ENCODE data around the gene OTX2.

OTX2 gene

DNA sequence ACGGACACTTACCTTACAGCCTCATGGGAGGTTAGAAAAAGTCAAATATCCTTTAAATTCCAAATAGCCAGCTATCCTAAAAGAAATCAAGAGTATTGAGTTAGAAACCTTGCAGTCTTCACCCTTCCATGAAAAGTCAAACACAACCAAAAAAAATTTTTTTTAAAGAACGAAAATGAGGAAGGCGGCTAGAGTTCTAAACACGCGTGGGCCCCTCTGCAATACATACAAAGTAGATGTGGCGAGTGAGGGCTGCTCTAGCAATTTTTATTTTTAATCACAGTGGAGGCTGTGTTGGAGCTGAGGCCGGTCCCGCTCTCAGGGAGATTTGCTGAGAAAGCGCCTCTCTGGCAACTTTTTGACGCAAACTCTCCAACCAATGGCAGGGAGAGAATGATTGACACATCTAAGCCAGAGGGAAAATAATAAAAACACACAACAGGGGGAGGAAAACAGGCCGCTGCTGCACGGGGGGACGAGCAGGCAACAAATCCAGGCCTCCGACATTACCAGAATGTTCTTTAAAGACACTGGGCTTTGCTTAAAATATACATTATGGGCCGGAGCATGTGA lies at the start of gene OTX2:
Gene OTX2, minus strand, starts transcription at position 333 of the 573 bp plus-strand sequence. CDS start 5,023 bp downstream, outside the sequence.
- no peak for DNase-seq (ENCODE audit: low read depth)

DNA sequence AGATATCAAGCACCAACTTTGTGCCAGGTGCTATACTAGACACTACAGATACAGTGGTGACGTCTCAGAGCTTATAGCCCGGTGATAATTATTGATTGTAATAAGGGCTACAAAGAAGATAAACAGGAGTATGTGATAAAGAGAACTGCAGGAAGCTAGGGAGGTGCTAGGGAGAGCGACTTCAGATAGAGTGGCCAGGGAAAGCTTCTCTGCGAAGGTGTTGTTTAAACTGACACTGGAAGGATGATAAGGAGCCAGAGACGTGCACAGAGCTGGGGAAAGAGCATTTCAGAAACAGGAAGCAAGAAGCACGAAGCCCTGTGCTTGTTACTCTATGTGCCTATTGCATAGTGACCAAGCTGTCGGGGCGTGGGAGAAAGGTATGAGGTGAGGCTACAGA lies 48.1 kb upstream of the OTX2 start:
- no peak for DNase-seq (ENCODE audit: low read depth)

DNA sequence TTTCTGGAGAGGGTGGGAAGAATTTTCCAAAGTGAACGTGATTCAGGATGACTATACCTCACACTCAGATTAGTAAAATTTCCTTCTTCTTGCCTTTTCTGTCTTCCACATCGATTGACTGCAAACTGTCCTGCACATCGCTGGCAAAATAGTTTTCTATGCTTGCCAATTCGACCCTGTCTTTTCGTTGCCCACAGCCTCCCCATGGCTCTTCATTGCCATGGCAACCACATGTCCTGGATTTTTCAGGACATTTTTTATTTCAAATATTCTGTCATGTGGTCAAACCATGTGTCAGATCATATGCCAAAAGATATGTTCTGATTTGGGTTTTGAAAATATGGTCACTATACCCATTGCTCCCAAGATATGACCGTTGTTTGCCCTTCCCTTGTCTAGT lies 46.9 kb upstream of the OTX2 start:
- DNase-seq (ENCODE audit: low read depth) = no peak

DNA sequence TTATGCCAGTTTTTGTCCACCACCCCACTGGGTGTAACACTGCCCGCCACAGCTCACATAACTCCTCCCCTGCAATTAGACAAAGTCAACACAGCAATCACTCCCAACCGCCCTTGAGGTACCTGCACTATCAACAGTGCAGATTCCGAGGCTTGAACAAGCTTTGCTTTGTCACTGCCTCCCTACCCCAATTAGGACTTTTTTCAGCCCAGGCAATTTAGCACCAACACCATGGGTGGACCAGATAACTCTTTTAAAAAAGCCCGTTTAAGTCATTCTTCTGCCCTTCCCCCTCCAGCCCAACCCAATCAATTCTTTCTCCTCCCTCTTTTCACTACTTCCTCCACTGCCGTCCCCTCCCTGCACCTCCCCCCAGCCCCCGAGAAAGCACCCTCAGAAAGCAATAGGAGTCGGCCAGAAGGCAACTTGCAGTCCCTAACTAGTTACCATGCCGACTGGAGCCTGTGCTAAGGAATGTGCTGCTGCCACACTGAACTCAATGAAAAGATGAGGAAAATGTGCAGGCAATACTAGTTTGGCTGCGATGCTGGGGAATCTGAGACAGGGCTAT lies 45.7 kb upstream of the OTX2 start:
- no peak for DNase-seq (ENCODE audit: low read depth)

DNA sequence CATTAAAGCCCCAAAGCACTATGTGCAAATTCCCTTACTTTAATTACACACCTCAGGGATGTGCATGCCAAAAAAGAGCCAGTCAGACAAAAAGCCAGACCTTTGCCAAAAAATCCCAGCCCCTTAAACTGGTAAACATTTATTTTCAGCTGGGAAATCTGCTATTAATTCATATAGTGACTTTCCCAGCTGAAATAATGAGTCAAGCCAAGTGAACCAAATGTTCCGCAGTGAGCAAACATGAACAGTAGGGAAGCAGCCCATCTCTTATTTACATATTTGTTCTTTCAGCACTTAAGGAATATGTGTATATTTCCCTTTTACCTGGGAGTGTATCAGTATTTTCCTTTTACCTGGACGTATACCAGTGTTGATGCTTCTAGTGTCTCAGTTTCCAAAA lies 44.0 kb upstream of the OTX2 start:
- DNase-seq (ENCODE audit: low read depth) = no peak

DNA sequence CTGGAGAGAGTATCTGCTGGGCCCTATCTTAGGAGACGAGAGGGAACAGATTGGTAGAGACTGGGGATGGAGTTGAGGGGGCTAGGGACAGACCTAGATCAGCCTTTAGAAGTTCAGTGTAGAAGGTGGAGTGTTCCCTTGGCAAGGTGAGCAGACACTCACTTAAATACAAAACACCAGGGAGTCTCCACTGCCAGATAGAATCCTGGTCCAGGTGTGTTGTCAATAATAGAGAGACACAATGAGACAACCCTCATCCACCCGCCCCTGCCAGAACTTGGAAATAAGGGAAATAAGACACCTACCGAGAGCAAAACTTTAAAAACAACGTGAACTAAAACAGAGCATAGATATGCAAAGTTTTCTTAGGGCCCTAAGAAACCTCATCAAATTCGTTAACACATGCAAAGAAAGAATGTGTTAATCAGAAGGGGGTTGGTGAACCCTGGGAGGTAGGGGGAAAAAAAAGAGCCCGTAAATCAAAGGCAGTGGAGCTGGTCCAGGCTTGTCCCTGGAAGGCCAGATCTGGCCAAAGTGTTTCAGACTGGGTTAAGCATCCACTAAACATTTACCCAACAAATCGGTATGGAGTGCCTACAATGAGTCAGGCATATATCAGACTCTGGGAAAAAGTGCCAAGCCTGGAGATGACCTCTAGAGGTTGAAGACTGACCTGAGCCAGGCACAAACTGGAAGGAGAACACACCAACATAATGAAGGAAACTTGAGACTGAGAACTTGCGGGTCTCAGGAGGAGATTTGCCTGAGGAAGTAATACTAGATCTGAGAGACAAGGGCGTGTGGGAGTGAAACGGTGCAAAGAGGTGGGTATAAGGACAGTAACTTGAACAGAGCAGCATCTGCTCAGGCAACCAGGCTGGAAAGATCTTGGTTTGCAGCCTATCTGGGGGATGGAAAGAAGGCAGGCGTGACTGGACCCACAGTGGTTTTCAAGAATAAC lies 37.0 kb upstream of the OTX2 start:
- DNase-seq (ENCODE audit: low read depth) = no peak

DNA sequence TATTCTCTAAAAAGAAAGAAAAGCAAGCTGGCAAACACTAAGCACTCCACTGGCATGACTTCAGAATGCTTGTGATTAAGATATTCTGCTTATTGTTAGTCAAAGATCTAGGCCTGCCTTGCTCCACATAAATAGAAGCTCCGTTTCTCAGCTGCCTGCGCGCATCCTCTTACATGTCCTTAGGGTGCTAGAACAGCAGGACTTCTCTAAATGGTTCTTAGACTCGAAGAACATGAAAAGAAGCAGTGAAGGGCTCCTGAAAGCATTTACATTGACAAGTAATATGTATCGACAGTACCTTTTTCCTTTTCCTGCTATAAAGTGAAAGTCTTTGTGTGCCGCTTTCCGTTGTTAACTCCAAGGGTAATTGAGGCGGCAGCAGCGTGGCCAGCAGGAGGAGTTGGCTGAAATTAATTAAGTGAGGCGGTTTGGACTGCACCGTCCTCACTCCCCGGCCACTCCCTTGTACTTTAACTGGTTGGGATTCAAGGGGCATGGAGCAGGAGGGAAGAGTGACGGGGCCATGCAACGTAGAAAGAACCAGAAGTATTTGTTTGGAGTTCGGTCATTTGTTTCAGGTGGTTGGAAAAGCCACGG lies 34.2 kb upstream of the OTX2 start:
- no peak for DNase-seq (ENCODE audit: low read depth)

DNA sequence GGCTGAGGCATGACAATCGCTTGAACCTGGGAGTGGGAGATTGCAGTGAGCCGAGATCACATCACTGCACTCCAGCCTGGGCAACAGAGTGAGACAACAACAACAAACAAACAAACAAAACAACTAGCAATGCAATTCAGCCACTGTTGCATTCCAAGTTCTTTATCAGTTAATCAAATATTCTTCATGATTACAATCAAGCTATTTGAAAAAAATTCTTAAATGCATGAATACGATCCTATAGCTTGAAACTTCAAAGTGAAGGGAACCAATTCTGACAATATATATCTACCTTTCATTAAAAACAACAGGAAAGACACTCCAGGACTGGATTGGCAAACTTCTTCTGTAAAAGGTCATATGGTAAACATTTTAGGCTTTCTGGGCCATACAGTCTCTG lies 31.3 kb upstream of the OTX2 start:
- no peak for DNase-seq (ENCODE audit: low read depth)

DNA sequence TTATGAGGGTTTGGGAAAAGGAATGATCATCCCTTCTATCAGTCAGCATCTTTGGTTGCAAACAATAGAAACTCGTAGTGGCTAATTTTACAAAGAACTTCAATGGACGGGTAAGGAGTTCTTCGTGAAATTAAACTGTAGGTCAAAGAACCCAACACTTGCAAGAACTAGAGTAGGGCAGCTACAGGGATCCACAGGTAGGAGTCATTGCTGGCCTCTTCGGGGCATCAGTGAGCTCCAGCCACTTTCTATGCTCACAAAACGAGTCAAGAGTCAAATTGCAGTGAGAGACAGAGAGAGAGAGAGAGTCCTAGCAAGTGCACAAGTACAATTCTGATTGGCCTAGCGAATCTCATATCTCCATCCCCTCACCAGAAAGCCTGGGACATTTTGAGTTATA lies 29.9 kb upstream of the OTX2 start:
- DNase-seq (ENCODE audit: low read depth) = no peak

DNA sequence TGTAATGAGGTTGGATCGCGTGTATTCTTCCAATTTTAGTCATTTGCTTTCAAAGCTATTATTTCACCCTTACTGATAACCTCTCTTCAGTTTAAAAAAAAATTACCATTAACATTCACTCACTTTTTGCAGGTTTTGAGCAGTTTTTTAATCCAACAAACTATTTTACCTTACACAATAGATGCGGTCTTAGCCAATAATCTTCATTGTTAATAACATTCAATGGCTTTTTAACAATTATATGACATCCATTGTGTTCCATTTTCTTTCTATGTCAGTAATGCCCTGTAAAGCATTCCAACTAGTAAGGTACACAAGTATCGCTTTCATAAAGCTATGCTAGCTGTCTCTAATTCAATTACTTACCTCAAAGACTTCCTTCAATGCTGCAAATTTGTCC lies 18.9 kb upstream of the OTX2 start:
- no peak for DNase-seq (ENCODE audit: low read depth)

DNA sequence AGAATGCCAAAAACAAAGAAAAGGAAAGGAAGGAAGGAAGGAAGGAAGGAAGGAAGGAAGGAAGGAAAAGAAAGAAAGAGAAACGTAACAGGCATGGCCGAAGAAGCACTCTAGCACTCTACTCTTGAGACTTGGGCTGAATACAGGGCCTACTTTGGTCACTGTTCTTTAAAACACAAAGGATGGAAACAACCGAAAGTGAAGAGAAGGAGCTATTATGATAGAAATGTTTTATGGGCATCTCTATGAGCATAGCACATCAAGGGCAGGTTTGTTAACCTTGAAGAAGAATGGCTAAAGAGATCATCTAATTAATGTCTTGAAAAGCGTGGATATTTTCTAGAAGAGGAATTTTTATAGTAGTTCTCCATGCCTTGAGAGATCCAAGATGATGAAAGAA lies 15.9 kb upstream of the OTX2 start:
- DNase-seq (ENCODE audit: low read depth) = no peak

DNA sequence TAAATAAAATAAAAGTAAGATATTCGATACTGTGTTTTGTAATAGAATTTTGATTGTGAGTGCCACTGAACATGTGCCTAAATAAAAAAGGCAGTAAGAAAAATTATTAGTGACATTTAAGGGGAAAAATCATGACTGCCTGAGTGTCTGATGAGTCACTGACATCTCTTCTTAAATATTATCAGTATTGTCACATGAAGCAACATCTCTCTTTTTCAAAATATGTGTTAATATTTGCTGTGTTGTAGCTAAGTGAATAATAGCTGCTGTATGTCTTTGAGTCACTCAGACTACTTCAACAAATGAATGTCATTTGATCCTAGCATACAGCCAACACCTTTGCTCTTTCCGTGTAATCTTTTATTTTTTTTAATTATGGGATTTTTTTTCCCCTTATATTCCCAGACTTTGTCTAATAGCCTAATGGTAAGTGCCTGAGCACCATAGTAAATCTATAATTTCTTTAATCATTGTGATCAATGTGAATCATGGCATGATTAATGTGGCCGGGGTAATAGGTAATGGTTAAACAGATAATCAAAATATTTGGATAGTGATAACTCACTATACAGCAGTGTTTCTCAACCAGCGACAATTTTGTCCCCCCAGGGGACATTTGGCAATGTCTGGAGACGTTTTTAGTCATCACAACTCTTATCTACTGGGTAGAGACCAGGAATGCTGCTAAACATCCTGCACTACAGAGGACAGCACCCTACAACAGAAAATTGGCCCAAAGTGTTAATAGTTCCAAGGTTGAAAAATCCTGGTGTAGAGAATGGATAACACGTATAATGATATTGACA lies 11.7 kb upstream of the OTX2 start:
- DNase-seq (ENCODE audit: low read depth) = no peak

DNA sequence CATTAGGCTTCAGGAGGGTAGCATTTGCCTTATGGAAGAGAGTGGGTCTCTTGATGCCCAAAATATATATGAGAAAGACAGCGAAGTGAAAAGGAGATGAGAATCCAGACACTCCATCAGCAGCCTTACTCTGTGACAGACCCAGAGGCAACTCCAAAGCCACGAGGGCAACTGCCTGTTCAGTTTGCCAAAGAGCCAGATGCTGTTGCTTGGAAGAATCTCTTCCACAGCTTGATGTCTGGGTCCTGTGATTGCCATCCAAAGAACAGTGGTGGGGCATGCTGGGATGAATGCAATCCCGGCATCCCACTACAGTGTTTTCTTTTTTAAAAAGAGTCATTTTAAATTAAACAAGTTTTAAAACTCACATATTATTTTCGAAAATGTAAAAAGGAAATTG lies 10.9 kb upstream of the OTX2 start:
- no peak for DNase-seq (ENCODE audit: low read depth)

DNA sequence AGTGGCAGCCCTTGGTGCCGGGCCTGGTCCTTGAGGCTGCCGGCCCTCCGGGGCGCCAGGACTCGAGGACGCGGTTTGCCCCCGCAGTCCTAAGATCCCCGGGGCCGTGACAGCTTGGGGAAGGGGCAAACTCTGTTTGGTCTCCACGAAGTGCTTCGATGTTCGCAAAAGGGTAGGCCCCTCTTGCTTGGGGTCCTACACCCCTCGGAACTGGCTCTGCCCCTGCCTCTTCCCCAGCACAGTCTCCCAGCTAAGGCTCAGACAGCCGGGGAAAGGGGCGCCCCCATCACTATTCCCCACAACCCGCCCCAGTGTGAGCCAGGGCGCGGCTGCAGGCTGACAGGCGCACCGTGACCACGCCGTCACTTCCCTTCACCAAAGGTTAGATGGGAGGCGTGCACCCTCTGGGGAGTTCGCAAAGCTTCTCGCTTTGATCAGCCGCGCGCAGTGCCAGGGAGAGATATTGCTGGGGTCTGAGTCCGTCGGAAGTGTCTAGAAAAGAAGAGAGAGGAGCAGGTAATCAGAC lies 7.2 kb upstream of the OTX2 start:
- no peak for DNase-seq (ENCODE audit: low read depth)

DNA sequence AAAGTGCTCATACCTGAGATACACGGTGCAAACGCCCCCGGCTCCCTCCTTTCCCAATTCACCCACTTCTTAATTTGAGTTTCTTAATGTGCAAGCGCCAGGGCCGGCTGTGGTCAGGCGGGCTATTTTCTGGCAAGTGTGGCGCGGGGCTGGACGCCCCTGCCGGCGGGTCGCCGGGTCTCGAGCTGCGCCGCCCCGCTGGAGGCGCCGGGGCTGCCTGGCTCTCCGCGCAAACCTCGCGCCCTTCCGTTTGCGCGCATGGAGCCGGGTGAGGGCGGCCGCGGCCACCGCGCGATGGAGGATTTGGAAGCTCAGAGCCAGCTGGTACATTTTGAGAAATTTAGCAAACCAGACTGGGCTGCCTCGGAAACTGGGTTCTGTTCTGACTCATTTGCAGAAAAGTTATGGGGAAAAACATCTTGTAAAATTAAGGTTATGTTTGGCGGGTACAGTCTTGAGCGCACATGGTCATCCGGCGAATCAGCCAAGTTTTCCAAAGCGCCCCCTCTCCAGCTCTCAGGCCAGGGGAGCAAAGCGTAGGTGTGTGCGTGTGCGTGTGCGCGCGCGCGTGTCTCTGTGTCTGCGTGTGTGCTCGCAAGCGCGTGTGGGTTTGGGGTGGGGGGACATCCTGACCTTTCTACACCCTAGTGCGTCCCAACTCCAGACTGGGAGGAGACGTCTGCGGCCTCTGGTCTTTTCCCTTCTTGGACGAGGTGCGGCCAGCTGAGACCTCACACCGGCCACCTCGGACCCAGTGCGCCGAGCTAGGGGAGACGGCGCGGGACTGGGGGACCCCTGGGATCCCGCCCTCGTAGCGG lies 6.5 kb upstream of the OTX2 start:
- no peak for DNase-seq (ENCODE audit: low read depth)

DNA sequence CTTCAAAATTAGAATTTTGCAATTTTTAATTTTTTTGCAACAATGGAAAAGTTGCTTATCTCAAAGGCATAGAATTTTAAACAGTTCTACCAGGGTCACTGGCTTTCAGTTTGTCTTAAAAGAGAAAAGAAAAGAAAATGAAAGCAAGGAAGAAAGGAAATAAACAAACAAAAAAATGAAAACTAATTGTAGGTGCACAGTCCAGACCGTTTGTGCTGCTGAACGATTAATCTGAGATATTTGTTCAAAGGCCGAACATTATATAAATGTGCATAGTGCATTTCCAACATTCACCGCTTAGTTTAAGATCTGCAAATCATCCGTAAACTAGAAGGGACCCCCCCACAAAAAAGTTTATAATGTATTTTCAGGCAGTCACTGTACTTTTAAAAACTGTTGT lies 5.5 kb upstream of the OTX2 start:
- DNase-seq (ENCODE audit: low read depth) = no peak

DNA sequence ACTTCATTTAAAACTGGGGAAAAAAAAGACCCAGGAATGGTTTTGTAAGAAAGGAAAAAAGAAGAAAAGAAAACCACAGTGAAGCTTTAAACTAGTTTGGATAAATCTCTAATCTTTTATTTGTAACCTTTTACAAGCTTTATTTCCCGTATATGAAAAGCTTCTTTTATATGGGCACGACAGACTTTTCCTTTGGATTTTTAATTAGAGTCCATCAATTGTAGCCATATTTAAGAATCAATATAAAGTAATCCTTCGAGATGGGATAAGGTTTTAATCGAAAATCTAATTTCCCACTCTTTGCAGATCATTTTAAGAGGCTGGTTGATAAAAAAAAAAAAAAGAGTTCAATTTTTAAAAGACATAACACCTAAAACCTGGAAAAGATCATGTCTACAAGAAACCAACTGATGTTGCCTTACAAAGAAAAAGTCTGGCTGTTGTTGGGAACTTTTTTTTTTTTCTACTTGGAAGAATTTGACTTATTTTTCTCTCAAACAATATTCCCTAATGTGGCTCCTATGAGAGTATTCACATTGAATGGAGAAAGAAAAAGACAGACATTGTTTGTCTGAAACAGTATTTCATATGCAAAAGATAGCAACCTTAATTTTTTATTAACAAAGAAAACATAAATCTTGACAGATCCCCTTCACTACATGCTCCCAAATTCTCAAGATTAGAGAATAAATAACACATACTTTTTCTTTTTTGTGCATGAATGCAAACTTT lies 4.9 kb upstream of the OTX2 start:
- DNase-seq (ENCODE audit: low read depth) = no peak

DNA sequence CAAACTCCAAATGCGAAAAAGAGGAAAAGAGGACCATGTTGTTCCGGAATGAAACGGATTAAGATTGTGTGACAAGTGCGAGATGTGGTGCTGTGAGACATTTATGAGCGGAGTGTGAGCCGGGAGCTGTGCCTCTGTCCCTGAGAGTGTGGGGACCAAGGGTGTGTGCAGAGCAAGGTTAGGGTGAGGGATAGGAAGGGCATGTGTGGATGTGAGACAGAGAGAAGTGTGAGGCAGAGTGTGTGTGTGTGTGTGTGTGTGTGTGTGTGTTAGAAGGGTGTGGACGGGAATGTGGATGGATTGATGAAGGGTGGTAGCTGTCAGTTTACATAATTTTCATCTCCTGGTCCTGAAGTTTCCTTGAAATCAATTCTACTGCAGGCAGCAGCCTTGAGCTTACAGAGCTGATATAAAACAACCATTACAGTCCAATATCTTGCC lies 4.3 kb upstream of the OTX2 start:
- no peak for DNase-seq (ENCODE audit: low read depth)

DNA sequence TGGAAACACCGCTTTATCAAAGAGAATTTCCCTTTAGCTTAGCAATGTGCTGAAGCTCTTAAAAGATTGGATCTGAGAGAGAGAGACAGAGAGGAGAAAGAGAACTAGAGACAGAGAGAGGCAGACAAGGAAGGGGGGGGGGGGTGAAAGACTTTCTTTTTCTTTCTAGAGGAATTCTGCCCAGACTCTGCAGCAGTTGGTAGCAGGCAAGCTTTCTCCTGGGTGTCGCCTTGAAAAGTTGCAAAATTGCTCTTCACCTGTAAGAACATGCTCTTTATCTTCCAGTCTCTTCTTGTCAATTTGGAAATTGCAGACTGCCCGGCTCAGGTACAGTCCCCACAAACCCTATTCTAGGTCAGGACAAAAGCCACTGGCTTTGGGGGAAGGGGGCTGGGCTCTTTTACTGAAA lies 2.9 kb upstream of the OTX2 start:
- DNase-seq (ENCODE audit: low read depth) = no peak
